ENCODE results near the gene TCEA2.
"Not testable (repeated sequence)": the region's sequence is repeated elsewhere in the genome, so short reads cannot be mapped to it uniquely, and the experiment has no call there.

Gene TCEA2

DNA sequence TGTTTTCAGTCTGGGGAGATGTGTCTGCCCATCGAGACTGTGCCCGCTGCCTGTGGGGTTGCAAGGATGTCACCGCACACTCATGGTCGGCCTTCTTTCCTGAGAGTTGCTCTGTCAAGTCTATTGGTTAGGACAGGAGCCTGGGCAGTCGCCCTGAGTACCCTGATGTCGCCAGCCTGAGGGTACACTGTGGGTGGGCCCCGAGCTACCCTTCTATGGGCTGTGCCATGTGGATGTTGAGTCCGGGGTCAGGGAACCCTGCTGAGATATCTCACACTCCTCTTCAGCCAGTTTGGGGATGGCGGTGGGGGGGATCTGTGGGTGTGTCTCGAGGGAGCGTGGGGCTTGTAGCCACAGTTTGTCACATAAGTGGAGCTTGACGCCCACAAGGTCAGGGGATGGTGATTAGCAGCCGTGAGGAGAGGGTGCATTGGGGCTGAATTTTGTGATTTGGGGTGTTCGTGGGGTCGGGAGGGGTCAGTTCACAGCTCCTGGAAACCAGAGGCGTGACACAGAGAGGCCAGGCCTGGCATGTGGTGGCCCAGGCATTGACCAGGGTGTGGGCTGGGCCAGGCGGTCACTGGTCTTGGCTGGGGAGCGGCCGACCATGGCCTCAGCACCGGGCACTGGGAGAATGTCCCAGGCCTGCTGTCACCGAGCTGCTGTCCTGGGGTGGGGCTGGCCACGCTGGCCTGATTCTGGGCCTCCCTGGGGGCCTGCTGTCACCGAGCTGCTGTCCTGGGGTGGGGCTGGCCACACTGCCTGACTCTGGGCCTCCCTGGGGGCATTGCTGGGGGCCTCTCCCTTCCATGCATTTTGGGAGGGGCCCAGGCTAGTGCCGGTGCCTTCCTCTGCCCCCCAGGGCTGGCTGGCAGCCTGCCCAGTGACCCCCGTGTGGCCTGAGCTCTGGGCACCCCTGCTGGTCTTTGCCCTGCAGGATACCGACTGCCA, 46.0 kb downstream of the TCEA2 start:
- DNase-seq (ENCODE audit: low read depth), result no peak

DNA sequence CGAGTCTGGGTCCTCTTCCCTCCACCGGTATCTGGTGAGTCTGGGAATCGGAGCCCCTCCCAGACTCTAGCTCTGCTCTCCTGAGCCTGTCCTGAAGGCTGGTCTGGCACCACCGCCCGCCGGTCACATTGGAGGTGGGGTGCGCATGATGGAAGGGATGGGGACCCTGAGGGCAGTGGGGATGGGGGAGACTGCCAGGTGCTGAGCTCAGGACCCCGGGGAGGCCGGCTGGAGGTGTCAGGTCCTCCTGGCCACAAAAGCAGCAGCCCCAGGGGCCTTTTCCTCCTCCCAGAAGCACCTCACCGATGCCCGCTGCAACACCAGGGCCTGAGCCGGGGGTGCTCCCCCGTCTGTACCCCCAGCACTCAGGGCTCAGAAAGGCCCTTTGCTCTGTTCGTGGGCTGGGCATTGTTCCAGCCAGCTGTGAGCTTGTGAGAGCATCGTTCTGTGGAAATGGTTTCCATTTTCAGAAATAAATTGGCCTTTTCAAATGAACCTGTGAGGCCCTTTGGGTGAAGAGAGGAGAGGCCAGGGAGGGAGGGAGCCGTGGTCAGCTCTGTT, 46.9 kb downstream of the TCEA2 start:
- DNase-seq (ENCODE audit: low read depth), result no peak

DNA sequence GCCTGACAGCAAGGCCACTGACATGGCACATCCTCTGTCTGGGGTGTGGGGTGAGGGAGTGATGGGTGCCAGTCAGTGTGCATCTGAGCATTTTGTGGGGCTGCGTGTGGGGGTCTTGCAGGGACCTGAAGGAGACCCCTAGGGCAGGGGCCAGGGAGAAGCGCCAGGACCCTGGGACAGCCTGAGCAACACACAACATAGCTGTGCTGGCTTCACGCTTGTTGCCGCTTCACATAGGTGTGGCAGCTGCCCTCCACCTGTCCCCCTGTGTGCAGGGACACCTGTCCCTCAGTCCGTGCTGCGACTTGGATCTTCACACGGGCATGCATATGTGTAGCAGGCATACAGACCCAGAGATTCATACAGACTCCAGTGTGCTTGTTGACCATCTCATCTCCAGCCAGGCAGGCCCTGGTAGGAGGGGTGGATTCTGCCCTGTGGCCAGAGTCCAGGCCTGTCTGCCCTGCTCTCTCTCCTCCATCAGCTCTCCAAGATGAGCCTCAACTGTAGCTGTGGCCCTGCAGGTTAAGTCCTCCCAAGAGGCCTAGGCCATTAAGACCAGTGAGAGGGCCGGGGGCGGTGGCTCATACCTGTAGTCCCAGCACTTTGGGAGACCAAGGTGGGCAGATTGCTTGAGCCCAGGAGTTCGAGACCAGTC, 47.5 kb downstream of the TCEA2 start:
- DNase-seq (ENCODE audit: low read depth), result no peak

DNA sequence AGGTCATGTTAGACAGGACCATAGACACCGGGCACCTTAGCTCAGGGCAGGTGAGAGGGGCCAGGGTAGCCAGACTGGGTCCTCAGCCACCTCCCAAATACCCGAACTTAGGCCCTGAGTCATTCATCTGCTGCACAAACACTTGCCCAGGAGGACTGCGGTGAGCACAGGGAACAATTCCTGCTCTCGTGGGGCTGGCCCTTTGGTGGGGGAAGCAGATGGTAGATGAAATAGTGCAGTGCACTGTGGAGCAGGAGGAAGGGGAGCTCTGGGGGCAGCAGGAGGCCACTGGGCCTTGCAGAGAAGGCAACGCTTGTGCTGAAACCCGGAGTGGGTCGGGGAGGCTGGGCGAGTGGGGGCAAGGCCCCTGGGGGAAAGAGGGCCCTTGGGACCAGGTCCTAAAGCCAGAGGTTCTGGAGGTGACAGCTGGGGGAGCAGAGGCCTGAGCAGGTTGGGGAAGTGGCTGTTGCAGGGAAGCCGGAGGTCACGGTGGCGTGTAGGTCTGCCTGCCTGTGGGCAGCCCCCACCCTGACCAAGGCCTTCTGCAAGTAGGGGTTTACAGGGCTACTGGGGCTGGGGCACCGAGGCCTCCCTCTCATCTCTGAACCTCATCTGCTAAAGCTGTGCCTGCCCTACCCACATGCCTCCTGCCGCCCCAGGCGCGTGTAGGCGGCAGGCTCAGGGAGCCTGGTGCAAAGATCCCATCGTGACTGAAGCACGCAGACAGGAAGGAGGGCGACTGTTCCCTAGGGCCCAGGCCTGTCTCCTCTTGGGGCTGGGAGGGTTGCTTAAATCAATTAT, 49.0 kb downstream of the TCEA2 start:
- no peak for DNase-seq (ENCODE audit: low read depth)

DNA sequence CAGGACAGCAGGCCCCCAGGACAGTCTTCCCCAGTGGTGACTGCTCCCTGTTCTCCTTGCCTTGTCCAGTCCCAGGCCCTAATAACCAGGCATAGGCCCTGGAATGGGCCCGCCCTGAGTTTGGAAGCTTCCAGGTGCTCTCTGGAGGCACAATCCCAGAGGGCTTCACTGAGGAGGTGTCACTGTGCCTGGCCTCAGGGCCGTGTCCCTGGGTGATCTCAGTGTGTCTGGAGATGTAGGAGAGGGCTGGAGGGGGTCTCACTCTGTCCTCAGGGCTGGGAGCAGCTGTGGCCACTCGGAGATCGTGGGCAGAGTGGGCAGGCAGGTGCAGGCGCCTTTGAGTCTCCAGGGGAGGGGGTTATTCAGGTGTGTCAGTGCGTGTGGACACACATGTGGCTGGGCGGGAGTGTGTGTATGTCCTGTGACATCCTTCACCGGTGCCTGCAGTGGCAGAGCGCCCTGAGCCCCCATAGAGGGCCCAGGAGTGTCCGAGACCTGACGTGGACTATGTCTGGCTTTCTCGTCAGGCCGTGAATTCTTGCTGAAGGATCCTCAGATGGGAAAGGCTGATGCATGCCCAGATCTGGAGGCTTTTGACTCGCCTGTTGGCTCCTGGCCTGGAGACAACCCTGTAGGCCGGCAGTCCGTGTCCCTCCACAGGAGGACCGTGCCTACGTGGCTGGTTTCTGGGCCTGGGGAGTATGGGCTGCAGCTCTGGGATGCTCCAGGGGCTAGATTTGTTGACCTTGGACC, 49.9 kb downstream of the TCEA2 start:
- DNase-seq (ENCODE audit: low read depth), result no peak

DNA sequence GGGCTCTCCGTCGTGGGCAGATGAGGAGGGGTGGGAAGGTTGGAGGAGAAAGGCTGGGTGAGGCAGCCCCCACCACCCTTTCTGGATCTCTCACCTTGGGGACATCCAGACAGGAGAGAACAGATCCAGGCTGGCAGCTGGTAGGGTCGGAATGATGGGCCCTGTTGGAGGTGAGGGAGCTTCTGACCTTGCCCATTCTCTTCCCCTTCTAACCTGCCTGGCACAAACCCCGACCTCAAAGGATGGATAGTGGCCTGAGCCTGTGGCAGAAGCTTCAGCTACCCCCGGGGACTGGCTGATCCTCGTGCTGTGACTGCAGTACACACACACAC, 50.4 kb downstream of the TCEA2 start:
- DNase-seq (ENCODE audit: low read depth), result no peak

DNA sequence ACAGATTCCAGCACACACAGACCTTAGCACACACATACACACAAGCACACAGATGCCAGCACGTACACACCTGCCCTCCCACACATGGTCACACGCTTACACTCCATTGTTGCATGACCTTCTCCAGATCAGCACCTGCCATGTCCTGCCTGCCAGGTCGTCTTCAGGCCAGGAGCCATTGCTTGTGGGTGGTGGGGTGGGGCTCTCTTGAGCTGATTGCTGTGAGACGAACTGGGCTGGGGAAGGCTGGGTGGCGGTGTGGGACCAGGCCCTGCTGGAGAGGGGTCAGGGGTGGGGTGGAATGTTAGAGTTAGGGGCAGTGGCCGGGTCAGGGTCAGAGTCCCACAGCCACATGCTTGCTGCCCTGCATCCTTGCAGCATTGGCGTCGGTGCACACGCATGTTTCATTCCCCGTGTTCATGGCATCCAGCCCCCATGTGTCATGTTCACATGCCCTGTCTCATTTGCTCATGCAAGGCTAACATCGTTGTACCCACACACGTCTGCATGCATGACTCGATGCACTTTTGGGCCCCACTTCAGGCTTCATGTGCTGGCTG, 50.9 kb downstream of the TCEA2 start:
- DNase-seq (ENCODE audit: low read depth), result no peak

DNA sequence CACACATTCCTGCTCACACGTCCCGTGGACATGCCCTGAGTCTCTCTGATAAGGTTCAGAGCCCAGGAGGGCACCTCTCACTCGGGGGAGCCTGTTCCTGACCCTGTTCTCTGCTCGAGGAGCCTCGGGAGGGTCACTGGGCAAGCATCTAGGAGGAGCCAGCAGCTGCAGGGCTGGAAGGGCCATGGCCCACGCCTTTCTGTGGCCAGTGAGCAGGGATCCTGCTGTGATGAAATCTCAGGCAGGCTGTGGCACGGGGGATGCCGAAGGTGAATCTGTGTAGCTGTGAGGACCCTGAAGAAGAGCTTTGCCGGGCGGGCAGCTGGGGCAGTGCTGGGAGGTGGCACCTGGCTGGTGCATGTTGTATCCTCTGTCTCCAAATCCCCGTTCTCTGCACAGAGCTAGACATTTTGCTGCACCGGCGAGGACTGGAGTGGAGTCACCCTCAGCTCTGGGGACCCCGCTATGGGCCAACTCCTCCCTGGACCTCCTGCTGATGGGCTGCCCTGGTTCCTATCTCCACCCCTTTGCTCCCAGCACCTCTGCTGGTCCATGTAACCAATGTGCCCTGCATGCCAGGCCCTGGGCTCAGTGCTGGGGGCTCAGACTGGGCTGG, 51.5 kb downstream of the TCEA2 start:
- no peak for DNase-seq (ENCODE audit: low read depth)

DNA sequence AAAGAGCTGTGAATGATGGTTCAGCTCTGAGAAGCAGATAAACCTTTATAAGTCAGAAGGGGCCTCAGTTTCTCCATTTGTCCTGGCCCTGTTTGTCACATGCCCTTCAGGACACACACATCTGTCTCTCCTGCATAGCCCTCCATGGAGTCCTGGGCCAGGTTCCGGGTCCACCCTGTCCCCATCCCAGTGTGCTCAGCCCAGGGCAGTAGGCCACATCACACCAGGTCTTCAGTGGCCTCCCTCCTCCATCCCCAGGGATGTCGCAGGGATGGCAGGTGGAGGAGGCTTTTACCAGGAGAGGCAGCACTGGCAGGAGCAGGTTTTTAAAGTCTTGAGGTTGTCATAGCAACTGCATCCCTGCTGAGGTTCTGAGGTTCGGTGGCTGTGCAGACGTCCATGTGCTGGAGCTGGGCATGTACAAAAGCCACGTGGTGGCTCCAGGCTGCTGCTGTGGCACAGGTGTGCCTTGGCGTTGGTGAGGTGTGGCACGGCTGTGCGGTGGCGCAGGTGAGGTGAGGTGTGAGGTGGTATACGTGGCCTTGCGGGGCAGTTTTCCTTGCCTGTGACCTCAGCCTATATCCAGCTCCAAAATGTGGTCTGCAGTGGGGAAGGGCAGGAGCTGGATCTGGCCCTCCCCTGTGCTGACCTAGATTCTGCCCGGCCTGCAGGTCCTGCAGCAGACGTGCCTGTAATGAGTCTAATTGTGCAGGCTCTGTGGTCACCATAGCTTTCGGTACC, 52.3 kb downstream of the TCEA2 start:
- DNase-seq (ENCODE audit: low read depth), result no peak

DNA sequence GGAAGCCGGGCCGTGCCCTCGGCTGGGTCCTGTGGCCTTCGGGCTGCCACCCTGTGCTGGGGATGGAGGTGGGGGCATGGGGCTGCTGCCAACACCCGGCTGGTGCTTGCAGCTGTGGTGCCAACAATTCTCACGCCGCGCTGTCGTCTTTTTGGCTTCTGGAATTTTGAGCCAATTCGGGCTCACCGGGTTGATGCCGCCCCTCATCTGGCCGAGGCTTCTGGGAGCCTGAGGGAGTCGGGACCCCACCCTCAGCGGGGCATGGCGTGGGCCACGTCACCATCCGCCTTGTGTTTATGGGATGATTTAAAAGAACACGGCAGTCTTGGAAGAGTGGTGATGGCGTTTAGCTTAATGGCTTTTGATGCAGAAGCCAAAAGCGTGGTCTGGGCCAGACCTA, 53.0 kb downstream of the TCEA2 start:
- no peak for DNase-seq (ENCODE audit: low read depth)

DNA sequence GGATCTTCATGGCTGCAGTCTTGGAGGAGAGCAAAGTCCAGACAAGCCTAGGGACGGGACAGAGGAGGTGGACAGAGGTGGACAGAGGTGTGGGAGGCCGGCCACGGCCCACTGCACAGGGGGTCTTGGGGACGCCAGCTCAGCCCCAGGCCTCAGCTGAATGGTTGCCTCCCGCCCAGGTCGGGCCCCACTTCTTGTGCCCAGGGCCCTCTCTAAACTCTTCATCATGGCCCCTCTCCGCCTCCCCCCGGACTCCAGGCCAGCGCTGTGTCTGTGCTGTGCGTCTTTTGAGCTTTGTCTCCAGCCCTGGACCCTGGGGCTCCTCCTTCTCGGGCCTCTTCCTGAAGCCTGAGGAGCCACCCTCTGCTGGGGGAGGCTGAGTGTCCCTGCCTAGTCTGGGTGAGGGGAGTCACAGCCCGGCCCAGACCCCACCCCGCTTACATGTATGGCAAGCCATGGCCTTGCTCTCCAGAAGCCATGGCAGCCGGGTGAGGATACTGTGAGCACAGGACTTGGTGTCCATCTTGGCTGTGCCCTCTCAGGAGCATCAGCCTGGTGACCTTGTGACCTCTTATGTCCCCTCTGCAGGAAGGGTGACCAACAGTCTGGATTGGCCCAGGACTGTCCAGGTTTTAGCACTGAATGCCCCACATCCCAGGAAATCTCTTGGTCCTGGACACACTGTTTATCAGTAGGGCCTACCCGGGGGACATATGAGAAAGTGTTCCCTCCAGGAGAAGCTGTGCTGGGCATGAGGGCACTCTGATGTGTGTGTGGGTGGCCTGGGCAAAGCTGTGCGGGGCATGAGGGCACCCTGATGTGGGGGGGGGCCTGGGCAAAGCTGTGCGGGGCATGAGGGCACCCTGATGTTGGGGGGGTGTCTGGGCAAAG, 53.8 kb downstream of the TCEA2 start:
- no peak for DNase-seq (ENCODE audit: low read depth)

DNA sequence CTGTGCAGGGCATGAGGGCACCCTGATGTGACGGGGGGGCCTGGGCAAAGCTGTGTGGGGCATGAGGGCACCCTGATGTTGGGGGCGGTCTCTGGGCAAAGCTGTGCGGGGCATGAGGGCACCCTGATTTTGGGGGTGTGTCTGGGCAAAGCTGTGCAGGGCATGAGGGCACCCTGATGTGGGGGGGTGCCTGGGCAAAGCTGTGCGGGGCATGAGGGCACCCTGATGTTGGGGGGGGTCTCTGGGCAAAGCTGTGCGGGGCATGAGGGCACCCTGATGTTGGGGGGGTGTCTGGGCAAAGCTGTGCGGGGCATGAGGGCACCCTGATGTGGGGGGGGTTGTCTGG, 54.4 kb downstream of the TCEA2 start:
- DNase-seq (ENCODE audit: low read depth), result not testable (repeated sequence)

DNA sequence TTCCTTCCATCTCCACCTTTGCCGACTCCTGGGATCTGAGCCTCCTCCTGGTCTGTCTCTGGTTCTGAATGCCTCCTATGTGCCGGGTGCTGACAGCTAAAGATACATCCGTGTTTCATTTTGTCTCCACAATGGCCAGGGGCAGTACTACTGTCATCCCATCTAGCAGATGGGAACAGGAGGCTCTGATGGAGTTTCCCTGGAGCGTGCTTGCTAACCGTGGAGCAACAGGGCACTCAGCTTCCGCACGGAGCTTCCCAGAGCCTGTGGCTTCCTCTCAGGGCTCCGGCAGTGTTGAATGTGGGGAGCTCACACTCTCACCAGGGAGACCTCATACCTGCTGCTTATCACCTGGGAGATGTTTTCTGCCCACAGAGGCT, 56.3 kb downstream of the TCEA2 start:
- no peak for DNase-seq (ENCODE audit: low read depth)

DNA sequence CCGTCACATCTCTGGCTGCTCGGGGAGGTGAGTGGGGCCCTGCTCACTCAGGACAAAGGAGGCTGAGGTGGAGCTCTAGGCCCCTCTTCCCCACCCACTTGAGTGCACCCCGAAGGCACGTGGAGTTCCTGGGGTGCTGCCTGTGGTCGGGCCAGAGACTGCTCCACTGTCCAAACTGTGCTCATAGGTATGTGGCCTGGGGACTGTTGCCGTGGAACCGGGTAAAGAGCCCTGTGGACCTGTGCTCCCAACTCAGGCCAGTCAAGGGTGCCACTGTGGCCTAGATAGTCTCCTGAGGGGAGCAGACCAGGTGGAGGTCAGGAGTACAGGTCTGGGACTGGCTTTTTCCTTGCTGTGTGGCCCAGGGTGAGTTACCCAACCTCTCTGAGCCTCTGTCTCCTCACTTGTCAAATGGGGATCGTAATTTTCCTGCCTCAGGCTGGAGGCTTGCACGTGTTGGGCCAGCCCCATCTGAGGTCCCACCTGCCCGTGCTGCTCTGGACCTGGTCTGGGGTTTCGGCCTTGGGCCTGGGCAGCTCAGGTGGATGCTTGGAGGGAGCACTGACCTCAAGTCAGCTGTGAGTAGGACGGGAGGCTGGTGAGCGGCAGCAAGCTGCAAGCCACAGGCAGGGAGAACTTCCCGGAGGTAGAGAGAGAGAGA, 56.8 kb downstream of the TCEA2 start:
- DNase-seq (ENCODE audit: low read depth), result no peak

DNA sequence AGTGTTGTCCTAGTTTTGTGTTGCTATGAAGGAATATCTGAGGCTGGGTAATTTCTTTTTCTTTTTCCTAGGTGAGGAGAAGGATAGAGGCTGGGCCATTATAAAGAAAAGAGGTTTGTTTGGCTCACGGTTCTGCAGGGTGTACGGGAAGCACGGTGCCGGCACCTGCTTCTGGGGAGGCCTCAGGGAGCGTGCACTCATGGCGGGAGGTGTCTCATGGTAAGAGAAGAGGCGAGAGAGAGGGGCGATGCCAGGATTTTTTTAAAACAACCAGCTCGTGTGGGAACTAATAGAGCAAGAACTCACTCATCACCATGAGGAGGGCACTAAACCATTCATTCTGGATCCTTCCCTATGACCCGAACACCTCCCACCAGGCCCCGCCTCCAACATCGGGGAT, 58.6 kb downstream of the TCEA2 start:
- no peak for DNase-seq (ENCODE audit: low read depth)

Measured in stromal cell of bone marrow (primary cell).